NCI-H526 treated with DMSO at 0.1 percent for 48 hours (cell line): ENCODE data around the gene RNU1-3.
"Not testable (repeated sequence)": the region's sequence is repeated elsewhere in the genome, so short reads cannot be mapped to it uniquely, and the experiment has no call there.

ENCODE experiments used
- DNase-seq: peaks from one replicate; lab custom pipeline; 2025; lab: John Stamatoyannopoulos, UW

RNU1-3 gene

GRCh38 chr1:16693449-16694307, 26.9 kb upstream of the RNU1-3 start:
- DNase-seq: not testable (repeated sequence)

GRCh38 chr1:16692717-16693448, 26.1 kb upstream of the RNU1-3 start:
- not testable (repeated sequence) for DNase-seq

DNA sequence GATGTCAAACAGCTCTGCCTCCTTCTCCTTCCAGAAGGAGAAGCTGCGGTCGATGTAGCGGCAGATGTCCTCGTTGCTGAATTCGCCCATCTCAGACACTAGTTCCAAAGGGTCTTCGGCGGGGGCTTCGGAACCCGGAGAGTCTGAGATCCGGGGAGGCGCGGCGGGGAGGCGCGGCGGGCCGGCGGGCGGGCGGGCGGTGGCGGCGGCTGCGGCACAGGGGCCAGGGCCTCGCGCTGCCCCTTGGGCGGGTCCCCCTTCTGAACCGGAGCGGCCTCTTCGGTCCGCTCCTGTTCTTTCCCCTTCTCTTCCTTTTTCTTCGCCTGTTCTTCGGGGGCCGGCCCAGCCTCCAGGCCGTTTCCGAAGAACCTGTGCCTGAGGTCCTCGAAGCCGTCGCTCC, 25.5 kb upstream of the RNU1-3 start:
- DNase-seq: not testable (repeated sequence)

- not testable (repeated sequence) for DNase-seq
These were observed 24.4 kb upstream of the RNU1-3 start for GRCh38 chr1:16690971-16691682.

- DNase-seq: not testable (repeated sequence)
These were observed 20.5 kb upstream of the RNU1-3 start for GRCh38 chr1:16687132-16687800.

GRCh38 chr1:16685445-16686371, 19.0 kb upstream of the RNU1-3 start:
- DNase-seq: not testable (repeated sequence)

GRCh38 chr1:16684738-16685337, 18.1 kb upstream of the RNU1-3 start:
- DNase-seq: peak; percentile 2

GRCh38 chr1:16684152-16684551, 17.4 kb upstream of the RNU1-3 start:
- DNase-seq: not testable (repeated sequence)

GRCh38 chr1:16682803-16683202, 16.1 kb upstream of the RNU1-3 start:
- not testable (repeated sequence) for DNase-seq

DNA sequence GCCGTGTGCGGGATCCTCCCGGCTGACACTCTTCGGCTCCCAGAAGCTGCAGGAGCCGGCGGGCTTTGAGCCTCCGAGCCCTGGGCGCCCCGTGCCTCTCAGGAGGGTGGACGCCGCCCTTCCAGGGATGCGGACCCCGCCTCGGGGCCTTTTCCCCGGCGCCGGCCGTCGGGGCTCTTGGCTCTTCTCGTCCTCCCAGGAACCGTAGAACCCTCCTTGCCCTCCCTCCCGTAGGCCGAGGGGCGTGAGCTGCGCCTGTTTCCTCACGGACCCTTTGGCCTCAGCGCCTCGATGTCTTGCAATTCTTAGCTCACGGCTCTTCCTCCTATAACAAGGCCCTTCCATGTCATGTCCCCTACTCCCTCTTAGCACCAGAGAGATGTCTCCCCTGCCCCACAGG, 13.6 kb upstream of the RNU1-3 start:
- not testable (repeated sequence) for DNase-seq

- no peak for DNase-seq
These were observed 11.0 kb upstream of the RNU1-3 start for GRCh38 chr1:16677552-16678431.

- not testable (repeated sequence) for DNase-seq
These were observed 10.1 kb upstream of the RNU1-3 start for GRCh38 chr1:16676661-16677523.

DNA sequence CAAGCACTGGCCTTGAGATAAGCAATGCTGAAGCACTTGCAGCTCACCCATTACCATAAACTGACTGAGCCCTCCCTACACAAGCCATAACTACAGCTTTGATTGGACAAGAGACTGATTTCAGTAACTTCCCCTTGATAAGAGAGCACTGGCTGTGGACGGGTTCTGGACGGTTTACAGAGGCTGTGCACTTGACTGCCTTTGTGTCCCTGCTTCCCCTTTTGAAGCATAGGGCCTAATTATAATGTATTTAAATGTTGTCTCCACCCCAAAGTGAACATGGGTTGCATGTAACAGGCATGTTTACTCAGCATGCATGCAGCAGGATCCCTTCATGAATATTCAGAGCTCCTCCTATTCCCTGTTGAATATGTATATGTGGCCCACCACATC, 8.4 kb upstream of the RNU1-3 start:
- DNase-seq: not testable (repeated sequence)

- DNase-seq: not testable (repeated sequence)
These were observed 7.2 kb upstream of the RNU1-3 start for GRCh38 chr1:16673976-16674375.

DNA sequence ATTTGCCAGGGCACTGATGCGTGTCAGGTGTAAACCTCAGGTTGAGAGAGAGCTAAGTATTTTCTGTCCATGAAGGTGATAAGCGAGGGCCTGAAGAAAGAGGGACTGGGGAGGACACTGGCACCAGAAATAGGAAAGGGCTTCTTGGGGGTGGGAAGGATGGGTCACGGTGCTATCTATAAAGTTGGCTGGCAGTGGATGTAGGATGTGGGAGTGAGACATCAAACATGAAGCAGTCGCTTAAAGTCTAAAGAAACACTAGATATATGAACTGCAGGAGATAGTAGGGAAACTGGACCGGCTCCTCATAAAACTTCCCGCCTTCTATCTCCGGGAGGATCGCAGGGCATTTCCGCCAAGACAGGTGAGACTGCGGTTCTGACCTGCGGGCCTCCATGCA, 912 bp downstream of the RNU1-3 start:
- DNase-seq: not testable (repeated sequence)

GRCh38 chr1:16658234-16658633, 8.5 kb downstream of the RNU1-3 start:
- not testable (repeated sequence) for DNase-seq

DNA sequence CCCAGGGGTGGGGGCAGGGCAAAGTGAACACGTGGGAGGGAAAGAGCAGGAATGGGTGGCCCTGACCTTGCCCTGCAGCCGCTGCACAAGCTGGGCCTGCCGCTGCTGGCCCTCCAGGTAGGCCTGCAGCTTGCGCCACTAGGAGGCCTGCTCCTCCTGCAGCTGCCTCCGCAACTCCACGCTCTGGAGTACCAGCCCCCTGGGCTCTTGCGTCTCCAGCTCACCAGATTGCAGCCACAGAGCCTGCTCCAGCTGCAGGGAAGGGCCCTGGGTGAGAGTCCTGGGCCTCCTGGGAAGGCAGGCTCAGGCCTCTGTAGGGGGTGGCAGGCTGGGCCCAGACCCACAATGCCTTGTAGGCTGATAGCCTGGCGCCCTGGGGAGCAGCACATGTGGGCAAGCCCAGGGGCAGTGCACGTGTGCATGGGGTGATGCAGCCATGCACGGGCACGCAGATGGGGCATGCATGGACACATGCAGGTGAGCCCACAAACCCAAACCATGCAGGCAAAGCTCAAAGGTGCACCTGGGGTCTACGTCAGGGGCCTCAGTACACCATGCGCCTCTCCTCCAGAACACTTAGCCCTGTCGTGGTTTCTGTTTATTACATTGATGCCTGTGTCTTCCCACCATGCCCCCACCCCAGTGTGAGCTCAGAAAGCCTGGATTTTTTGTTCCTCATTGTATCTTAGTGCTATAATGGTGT, 9.6 kb downstream of the RNU1-3 start:
- DNase-seq: not testable (repeated sequence)

GRCh38 chr1:16656574-16656973, 10.2 kb downstream of the RNU1-3 start:
- not testable (repeated sequence) for DNase-seq
